ENCODE data around the gene PAOX.
A peak's percentile ranks its signal among the peaks of the same experiment; 100 is the strongest.

- no peak for TF ChIP-seq CTCF (conservative IDR thresholded peaks at IDR 0.05 in 1 of 2, IDR thresholded peaks at IDR 0.05 in 1 of 2; ENCODE audit: low read depth in 1 of 2, low read length in 2 of 2)
- peak; percentile 88 for TF ChIP-seq EZH2 (IDR thresholded peaks at IDR 0.05; ENCODE audit: low read length, missing control alignments)
Observed at GRCh38 chr10:133336577-133337369, 42.3 kb upstream of the PAOX start, which contains the start of gene CALY.
